ENCODE data around the gene CREB3L2.
"Not testable (repeated sequence)": the region's sequence is repeated elsewhere in the genome, so short reads cannot be mapped to it uniquely, and the experiment has no call there.

Gene CREB3L2

GRCh38 chr7:137980308-137980707 lies 21.6 kb downstream of the CREB3L2 start:
- Mint-ChIP-seq H3K4me1 (peaks cover 42 to 50% of the 10 kb centered on the region in 2 donors), H3K9me3 (peaks cover 4 to 13% of the 10 kb centered on the region in 2 donors), H3K36me3 (peaks cover 44 to 64% of the 10 kb centered on the region in 2 donors), H3K27me3 (no peaks in the 10 kb centered on the region), H3K4me3 (no peak overlapping the region), H3K27ac (no peak overlapping the region)
- DNase-seq (no peak), ATAC-seq (replicated peaks) (peak; percentile 58 to 60)

GRCh38 chr7:137978464-137979237 lies 23.2 kb downstream of the CREB3L2 start:
- H3K27ac Mint-ChIP-seq = peak overlapping the region; percentile 33
- peaks cover 4 to 13% of the 10 kb centered on the region in 2 donors for H3K9me3 Mint-ChIP-seq
- peaks cover 43 to 58% of the 10 kb centered on the region in 2 donors for H3K36me3 Mint-ChIP-seq
- H3K27me3 Mint-ChIP-seq = no peaks in the 10 kb centered on the region
- ATAC-seq (replicated peaks) = no peak
- peaks cover 36 to 57% of the 10 kb centered on the region in 2 donors for H3K4me1 Mint-ChIP-seq
- H3K4me3 Mint-ChIP-seq = no peak overlapping the region
- no peak for DNase-seq

- Mint-ChIP-seq H3K27me3 (no peaks in the 10 kb centered on the region), H3K27ac (no peak overlapping the region), H3K4me3 (no peak overlapping the region), H3K9me3 (peaks cover 0 to 5% of the 10 kb centered on the region in 2 donors), H3K36me3 (peaks cover 34 to 43% of the 10 kb centered on the region in 2 donors), H3K4me1 (peaks cover 35 to 69% of the 10 kb centered on the region in 2 donors)
- no peak for ATAC-seq (replicated peaks)
- no peak for DNase-seq
Measured at GRCh38 chr7:137977173-137977572, 24.7 kb downstream of the CREB3L2 start.

- DNase-seq (no peak), ATAC-seq (replicated peaks) (no peak)
- Mint-ChIP-seq H3K36me3 (peaks cover 31 to 41% of the 10 kb centered on the region in 2 donors), H3K27me3 (no peaks in the 10 kb centered on the region), H3K27ac (no peak overlapping the region), H3K9me3 (peaks cover 0 to 3% of the 10 kb centered on the region in 2 donors), H3K4me3 (no peak overlapping the region), H3K4me1 (peaks cover 33 to 66% of the 10 kb centered on the region in 2 donors)
Measured at GRCh38 chr7:137976696-137977095, 25.2 kb downstream of the CREB3L2 start.

- DNase-seq (no peak), ATAC-seq (replicated peaks) (no peak)
- H3K27me3 Mint-ChIP-seq = no peaks in the 10 kb centered on the region
- peaks cover 31 to 61% of the 10 kb centered on the region in 2 donors for H3K4me1 Mint-ChIP-seq
- no peak overlapping the region for H3K4me3 Mint-ChIP-seq
- H3K9me3 Mint-ChIP-seq = peaks cover 0 to 2% of the 10 kb centered on the region in 2 donors
- peaks cover 29 to 36% of the 10 kb centered on the region in 2 donors for H3K36me3 Mint-ChIP-seq
- H3K27ac Mint-ChIP-seq = no peak overlapping the region
Measured at GRCh38 chr7:137976232-137976631, 25.7 kb downstream of the CREB3L2 start.

- peaks cover 26 to 57% of the 10 kb centered on the region in 2 donors for H3K4me1 Mint-ChIP-seq
- H3K4me3 Mint-ChIP-seq = no peak overlapping the region
- no peaks in the 10 kb centered on the region for H3K27me3 Mint-ChIP-seq
- ATAC-seq (replicated peaks) (no peak), DNase-seq (no peak)
- no peak overlapping the region for H3K27ac Mint-ChIP-seq
- H3K9me3 Mint-ChIP-seq = peaks cover 0 to 2% of the 10 kb centered on the region in 2 donors
- H3K36me3 Mint-ChIP-seq = peaks cover 30 to 32% of the 10 kb centered on the region in 2 donors
Measured at GRCh38 chr7:137975768-137976167, 26.1 kb downstream of the CREB3L2 start.

- Mint-ChIP-seq H3K4me1 (peaks cover 24 to 51% of the 10 kb centered on the region in 2 donors), H3K27ac (no peak overlapping the region), H3K4me3 (no peak overlapping the region), H3K9me3 (peaks cover 0 to 2% of the 10 kb centered on the region in 2 donors), H3K27me3 (no peaks in the 10 kb centered on the region), H3K36me3 (peaks cover 29 to 31% of the 10 kb centered on the region in 2 donors)
- DNase-seq (no peak), ATAC-seq (replicated peaks) (no peak)
Measured at GRCh38 chr7:137975221-137975620, 26.7 kb downstream of the CREB3L2 start.

GRCh38 chr7:137974766-137975165 lies 27.1 kb downstream of the CREB3L2 start:
- ATAC-seq (replicated peaks) = no peak
- DNase-seq = no peak
- peaks cover 0 to 2% of the 10 kb centered on the region in 2 donors for H3K9me3 Mint-ChIP-seq
- H3K27ac Mint-ChIP-seq = no peak overlapping the region
- no peak overlapping the region for H3K4me3 Mint-ChIP-seq
- peaks cover 22 to 47% of the 10 kb centered on the region in 2 donors for H3K4me1 Mint-ChIP-seq
- H3K36me3 Mint-ChIP-seq = peaks cover 28 to 30% of the 10 kb centered on the region in 2 donors
- H3K27me3 Mint-ChIP-seq = no peaks in the 10 kb centered on the region

GRCh38 chr7:137970253-137970975 lies 31.5 kb downstream of the CREB3L2 start:
- Mint-ChIP-seq H3K27ac (no peak overlapping the region), H3K4me1 (peaks cover 23 to 40% of the 10 kb centered on the region in 2 donors), H3K36me3 (peaks cover 16 to 24% of the 10 kb centered on the region in 2 donors), H3K4me3 (no peak overlapping the region), H3K9me3 (peaks cover 0 to 7% of the 10 kb centered on the region in 2 donors), H3K27me3 (no peaks in the 10 kb centered on the region)
- no peak for DNase-seq
- no peak for ATAC-seq (replicated peaks)

- H3K4me1 Mint-ChIP-seq = peaks cover 23 to 40% of the 10 kb centered on the region in 2 donors
- ATAC-seq (replicated peaks) = no peak
- DNase-seq = no peak
- H3K27ac Mint-ChIP-seq = no peak overlapping the region
- no peak overlapping the region for H3K4me3 Mint-ChIP-seq
- H3K27me3 Mint-ChIP-seq = no peaks in the 10 kb centered on the region
- H3K36me3 Mint-ChIP-seq = peaks cover 16 to 24% of the 10 kb centered on the region in 2 donors
- peaks cover 0 to 7% of the 10 kb centered on the region in 2 donors for H3K9me3 Mint-ChIP-seq
Measured at GRCh38 chr7:137969828-137970227, 32.1 kb downstream of the CREB3L2 start.

GRCh38 chr7:137968890-137969289 lies 33.0 kb downstream of the CREB3L2 start:
- no peak overlapping the region for H3K27ac Mint-ChIP-seq
- no peaks in the 10 kb centered on the region for H3K27me3 Mint-ChIP-seq
- DNase-seq (no peak), ATAC-seq (replicated peaks) (no peak)
- peaks cover 0 to 7% of the 10 kb centered on the region in 2 donors for H3K9me3 Mint-ChIP-seq
- H3K4me1 Mint-ChIP-seq = peaks cover 19 to 36% of the 10 kb centered on the region in 2 donors
- peaks cover 8 to 17% of the 10 kb centered on the region in 2 donors for H3K36me3 Mint-ChIP-seq
- no peak overlapping the region for H3K4me3 Mint-ChIP-seq

- H3K27ac Mint-ChIP-seq = not testable (repeated sequence)
Measured at GRCh38 chr7:137968339-137968738, 33.5 kb downstream of the CREB3L2 start.

GRCh38 chr7:137967143-137968018 lies 34.5 kb downstream of the CREB3L2 start:
- Mint-ChIP-seq H3K9me3 (peaks cover 0 to 7% of the 10 kb centered on the region in 2 donors), H3K4me3 (no peak overlapping the region), H3K36me3 (peaks cover 18 to 23% of the 10 kb centered on the region in 2 donors), H3K27me3 (no peaks in the 10 kb centered on the region), H3K4me1 (peaks cover 23 to 31% of the 10 kb centered on the region in 2 donors), H3K27ac (no peak overlapping the region)
- DNase-seq = no peak
- no peak for ATAC-seq (replicated peaks)

More at GRCh38 chr7:137968339-137968738, 33.5 kb downstream of the CREB3L2 start:
- not testable (repeated sequence) for H3K27me3 Mint-ChIP-seq; DNase-seq; ATAC-seq (replicated peaks); H3K4me3 Mint-ChIP-seq; H3K9me3 Mint-ChIP-seq
- peaks cover 9 to 17% of the 10 kb centered on the region in 2 donors for H3K36me3 Mint-ChIP-seq
- H3K4me1 Mint-ChIP-seq = peaks cover 19 to 30% of the 10 kb centered on the region in 2 donors

All from stimulated activated naive B cell treated with anti-CD40 and anti-IgM and Interleukin-4, amounts not matched to agents 10 μg/mL and 1 μg/mL and 100 μg/mL, for 72 hours (primary cell).